PFSK-1 (cell line): ENCODE data around the gene MARF1.

Experiments used
- FOXP2 ChIP-seq: optimal IDR thresholded peaks from 2 replicates; pipeline ENCODE3; 2011; ENCODE audit warnings: borderline replicate concordance, control low read depth, inconsistent platforms; ENCODE audit not compliant: insufficient read depth; ENCODE audit errors: extremely low read length, extremely low read depth
- POLR2AphosphoS5 ChIP-seq: IDR thresholded peaks from 2 replicates; pipeline ENCODE4 v1.6.1; 2012; ENCODE audit warnings: low read depth, mild to moderate bottlenecking, control low read depth, low read length, moderate library complexity
- TAF1 ChIP-seq: IDR thresholded peaks from 2 replicates; pipeline ENCODE4 v1.6.1; 2012; ENCODE audit warnings: low read length, control low read depth, borderline replicate concordance; ENCODE audit not compliant: insufficient read depth

DNA sequence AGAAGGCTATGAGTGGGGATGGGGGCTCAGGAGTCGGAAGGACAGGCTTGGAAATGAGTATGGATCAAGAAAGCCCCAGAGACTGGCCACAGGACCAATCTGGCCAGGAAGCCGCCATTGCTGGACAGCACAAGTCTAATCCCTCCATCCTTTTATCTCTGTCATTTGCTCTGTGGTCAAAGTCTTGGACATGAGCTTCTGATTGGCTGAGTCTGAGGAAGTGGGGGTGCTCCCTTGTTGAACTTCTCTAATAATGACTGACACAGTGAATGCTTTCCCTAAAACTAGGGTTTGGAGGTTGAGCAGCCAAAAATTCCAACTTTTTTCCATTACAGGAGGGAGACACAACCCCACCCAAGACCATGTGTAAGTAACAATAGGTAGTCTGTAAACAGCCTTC lies 97.4 kb downstream of the MARF1 start:
- TF ChIP-seq FOXP2 = no peak
- TF ChIP-seq POLR2AphosphoS5 = no peak
- no peak for TF ChIP-seq TAF1
